Left lung (tissue), 10 donors: ENCODE results near the gene SLC38A6. TPM values are rescaled to one million over a fixed set of nuclear protein-coding genes. Genes with fewer than 3 reads are reported as not detected.

Experiments
- ATAC-seq: fragments of 200-7000 bp; cut with Tn5 transposase; one replicate; pipeline ENCODE4 v1.9.1; 2020; ENCODE audit warnings: moderate library complexity
- DNase-seq, 4 donors: peaks; one replicate each; pipeline ENCODE4 v3.0.0-alpha.2; 2013 to 2020
- H3K27ac ChIP-seq, 2 donors: fragments of 200-600 bp; sonication (generic) in 1 of 2; one replicate each; pipeline versions ENCODE4 v1.5.0 to v1.8.0; 2020 to 2021
- H3K27me3 ChIP-seq, 2 donors: fragments of 200-600 bp; sonication (generic) in 1 of 2; one replicate each; pipeline versions ENCODE4 v1.5.0 to v1.8.0; 2020 to 2021
- H3K36me3 ChIP-seq, 2 donors: fragments of 200-600 bp; sonication (generic) in 1 of 2; one replicate each; pipeline versions ENCODE4 v1.5.0 to v1.8.0; 2020 to 2021
- H3K4me1 ChIP-seq, 2 donors: fragments of 200-600 bp; one replicate each; pipeline ENCODE4 v1.8.0; 2021
- H3K4me3 ChIP-seq, 2 donors: fragments of 200-600 bp; sonication (generic) in 1 of 2; one replicate each; pipeline versions ENCODE4 v1.5.0 to v1.8.0; 2020 to 2021; ENCODE audit warnings: mild to moderate bottlenecking in 1 of 2
- H3K9me3 ChIP-seq, 2 donors: fragments of 200-600 bp; sonication (generic) in 1 of 2; one replicate each; pipeline versions ENCODE4 v1.5.0 to v1.8.0; 2020 to 2021
- intact Hi-C, 2 donors: fragments of 100-400 bp; cut with DNase I; formaldehyde crosslinking; loops; one replicate each; pipeline versions ENCODE4 v1.11.2 to v1.14.2; 2022
- polyA plus RNA-seq, 6 donors: library from polyadenylated mRNA; unstranded; fragments of 120-200 nt; gene quantifications; one replicate each; pipeline ENCODE4 v1.2.1, GENCODE V29; 2013; ENCODE audit not compliant: insufficient read length in 6 of 6
- total RNA-seq, 2 donors: library from RNA; stranded (reverse); fragmentation: NEBNext Ultra II Directional; extraction: Animal tissue kit (Norgen Biotek cat#: 25700); gene quantifications; one replicate each; pipeline ENCODE4 v1.2.1, GENCODE V29; 2021
- TF ChIP-seq, protein P1 (sequence below), 2 donors: fragments of 200-600 bp; sonication (generic) in 1 of 2; IDR thresholded peaks; one replicate each; pipeline versions ENCODE4 v1.5.0 to v1.8.0; 2021; ENCODE audit warnings: antibody characterized with exemption in 2 of 2
- donor health status: DM: no; HTN: yes; CAD: no.
- donor health status: DM: no; HTN: no; CAD: no.

Gene SLC38A6
- total and polyA plus RNA-seq, 8 donors: 22.4 to 35.2 (median 27.6) TPM

DNA sequence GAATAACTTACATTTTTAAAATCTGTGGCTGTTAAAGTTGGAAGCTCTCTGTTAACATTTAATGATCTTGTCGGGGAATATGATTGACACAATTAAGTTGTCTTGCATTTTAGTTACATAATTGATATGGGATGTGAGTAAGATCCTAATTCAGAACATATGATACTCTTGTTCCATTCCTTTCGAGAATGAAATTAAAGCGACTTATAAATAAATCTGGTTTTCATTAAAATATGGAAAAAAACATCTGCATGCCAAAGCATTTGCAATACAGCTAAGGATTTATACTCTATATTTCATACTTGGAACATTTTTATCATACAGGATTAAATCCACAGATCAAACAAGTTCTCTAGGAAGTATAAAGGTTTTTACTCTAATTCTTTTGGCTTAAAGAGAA lies 52.0 kb downstream of the SLC38A6 start:
- ATAC-seq (no peak), DNase-seq (no peak)
- peaks cover 0 to 10% of the 10 kb centered on the region in 2 donors for H3K4me1 ChIP-seq
- no peaks in the 10 kb centered on the region for H3K36me3 ChIP-seq
- no peaks in the 10 kb centered on the region for H3K9me3 ChIP-seq
- TF ChIP-seq, protein P1, sequence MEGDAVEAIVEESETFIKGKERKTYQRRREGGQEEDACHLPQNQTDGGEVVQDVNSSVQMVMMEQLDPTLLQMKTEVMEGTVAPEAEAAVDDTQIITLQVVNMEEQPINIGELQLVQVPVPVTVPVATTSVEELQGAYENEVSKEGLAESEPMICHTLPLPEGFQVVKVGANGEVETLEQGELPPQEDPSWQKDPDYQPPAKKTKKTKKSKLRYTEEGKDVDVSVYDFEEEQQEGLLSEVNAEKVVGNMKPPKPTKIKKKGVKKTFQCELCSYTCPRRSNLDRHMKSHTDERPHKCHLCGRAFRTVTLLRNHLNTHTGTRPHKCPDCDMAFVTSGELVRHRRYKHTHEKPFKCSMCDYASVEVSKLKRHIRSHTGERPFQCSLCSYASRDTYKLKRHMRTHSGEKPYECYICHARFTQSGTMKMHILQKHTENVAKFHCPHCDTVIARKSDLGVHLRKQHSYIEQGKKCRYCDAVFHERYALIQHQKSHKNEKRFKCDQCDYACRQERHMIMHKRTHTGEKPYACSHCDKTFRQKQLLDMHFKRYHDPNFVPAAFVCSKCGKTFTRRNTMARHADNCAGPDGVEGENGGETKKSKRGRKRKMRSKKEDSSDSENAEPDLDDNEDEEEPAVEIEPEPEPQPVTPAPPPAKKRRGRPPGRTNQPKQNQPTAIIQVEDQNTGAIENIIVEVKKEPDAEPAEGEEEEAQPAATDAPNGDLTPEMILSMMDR (IDR thresholded peaks at IDR 0.05): no peak
- H3K4me3 ChIP-seq: no peak overlapping the region
- no peak overlapping the region for H3K27ac ChIP-seq
- intact Hi-C loops: no loop called here
- H3K27me3 ChIP-seq: no peaks in the 10 kb centered on the region

DNA sequence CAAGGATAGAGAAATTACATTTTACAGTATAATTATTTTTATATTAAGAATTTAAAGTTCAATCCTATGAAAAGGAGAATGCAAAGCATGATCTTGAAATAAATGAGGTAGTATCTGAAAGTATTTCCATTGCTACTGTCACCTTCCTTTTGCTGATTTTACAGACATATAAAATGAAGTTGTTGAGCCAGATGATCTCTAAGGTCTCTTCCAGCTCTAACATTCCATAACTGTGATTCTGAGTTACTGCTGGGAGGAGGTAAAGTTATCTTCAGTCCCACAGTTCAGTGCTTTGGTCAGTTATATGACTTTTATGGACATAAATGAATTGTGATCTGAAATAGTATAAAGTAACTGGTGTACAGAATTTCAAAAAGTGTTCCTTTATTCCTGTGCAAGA lies 52.8 kb downstream of the SLC38A6 start:
- Histone ChIP-seq H3K36me3 (no peaks in the 10 kb centered on the region), H3K9me3 (no peaks in the 10 kb centered on the region), H3K4me3 (no peak overlapping the region), H3K27me3 (no peaks in the 10 kb centered on the region), H3K27ac (no peak overlapping the region), H3K4me1 (peaks cover 0 to 10% of the 10 kb centered on the region in 2 donors)
- intact Hi-C loops: no loop called here
- TF ChIP-seq, protein P1 (IDR thresholded peaks at IDR 0.05): no peak
- no peak for ATAC-seq
- DNase-seq: no peak

DNA sequence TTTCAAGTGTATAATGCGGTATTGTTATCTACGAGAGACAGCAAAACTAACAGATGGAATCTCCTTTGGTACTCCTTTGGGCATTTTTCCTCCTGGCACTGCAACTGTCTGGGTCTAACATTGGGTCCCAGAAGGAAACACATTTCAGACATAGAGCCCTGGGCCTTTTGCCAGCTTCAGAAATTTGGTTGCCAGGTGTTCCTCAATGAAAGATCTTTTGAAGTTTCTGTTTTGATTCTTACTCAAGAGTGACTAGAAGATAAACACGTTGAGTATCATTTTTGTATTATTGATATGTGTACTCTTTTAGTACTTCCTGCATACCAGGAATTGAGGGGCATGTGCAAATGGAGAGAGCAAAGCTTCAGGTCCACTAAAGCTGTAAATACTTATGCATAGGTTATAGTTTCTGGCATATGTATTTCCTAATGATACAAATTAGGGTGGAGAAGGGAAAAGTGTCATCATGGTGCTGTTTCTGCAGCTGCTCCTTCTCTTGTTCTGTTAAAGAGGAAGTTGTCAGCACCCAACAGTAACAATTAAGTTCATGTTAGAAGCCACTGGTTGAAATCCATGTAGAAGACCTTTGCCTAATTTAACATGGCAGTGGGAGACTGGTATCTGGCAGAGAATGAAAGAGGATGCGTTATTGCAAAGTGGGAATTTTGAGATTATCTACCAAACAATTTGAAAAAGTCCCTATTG lies 53.5 kb downstream of the SLC38A6 start:
- TF ChIP-seq, protein P1 (IDR thresholded peaks at IDR 0.05): no peak
- intact Hi-C loops: no loop called here

DNA sequence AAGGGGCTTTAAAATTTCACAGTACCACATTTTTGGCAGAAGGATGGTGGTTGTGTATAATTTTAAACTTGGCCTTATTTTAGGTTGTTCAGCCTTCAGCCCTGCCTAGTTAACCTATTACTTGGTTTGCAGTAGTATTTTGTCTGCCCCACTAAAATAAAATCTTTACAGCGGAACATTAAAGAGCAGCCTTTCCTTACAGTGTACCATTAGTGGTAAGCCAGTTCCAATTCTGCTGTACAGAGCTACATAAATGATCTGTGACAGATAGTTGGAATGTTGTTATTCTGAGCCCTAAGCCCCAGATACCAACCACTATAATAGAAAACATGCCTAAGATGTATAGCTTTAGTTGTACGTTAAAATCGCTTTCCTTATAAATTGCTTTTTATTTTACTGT lies 56.2 kb downstream of the SLC38A6 start:
- intact Hi-C loops: no loop called here
- no peak overlapping the region for H3K4me3 ChIP-seq
- no peaks in the 10 kb centered on the region for H3K27me3 ChIP-seq
- ATAC-seq: no peak
- no peaks in the 10 kb centered on the region for H3K36me3 ChIP-seq
- H3K4me1 ChIP-seq: peaks cover 0 to 10% of the 10 kb centered on the region in 2 donors
- no peak overlapping the region for H3K27ac ChIP-seq
- no peaks in the 10 kb centered on the region for H3K9me3 ChIP-seq
- TF ChIP-seq, protein P1 (IDR thresholded peaks at IDR 0.05): no peak
- no peak for DNase-seq

More for the DNA sequence above, 53.5 kb downstream of the SLC38A6 start:
- Histone ChIP-seq H3K9me3 (no peaks in the 10 kb centered on the region), H3K4me1 (peaks cover 0 to 10% of the 10 kb centered on the region in 2 donors), H3K4me3 (no peak overlapping the region), H3K36me3 (no peaks in the 10 kb centered on the region), H3K27me3 (no peaks in the 10 kb centered on the region), H3K27ac (no peak overlapping the region)
- ATAC-seq (peak; percentile 33), DNase-seq (no peak)

DNA sequence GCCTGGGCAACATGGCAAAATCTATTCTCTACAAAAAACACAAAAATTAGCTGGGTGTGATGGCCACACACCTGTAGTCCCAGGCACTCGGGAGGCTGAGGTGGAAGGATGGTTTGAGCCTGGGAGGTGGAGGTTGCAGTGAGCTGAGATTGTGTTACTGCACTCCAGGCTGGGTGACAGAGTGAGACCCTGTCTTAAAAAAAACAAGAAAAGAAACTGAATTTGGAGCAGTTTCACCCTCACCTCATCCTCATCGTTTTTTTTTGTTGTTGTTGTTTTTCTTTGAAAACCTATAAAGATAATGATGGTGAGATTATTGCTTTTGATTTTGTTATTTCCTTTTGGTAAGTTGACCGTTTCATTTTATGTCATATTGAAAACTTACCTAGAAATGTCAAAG lies 60.7 kb downstream of the SLC38A6 start:
- H3K36me3 ChIP-seq: no peaks in the 10 kb centered on the region
- no peak for DNase-seq
- intact Hi-C loops: no loop called here
- ATAC-seq: no peak
- no peaks in the 10 kb centered on the region for H3K4me1 ChIP-seq
- no peaks in the 10 kb centered on the region for H3K9me3 ChIP-seq
- H3K27me3 ChIP-seq: no peaks in the 10 kb centered on the region
- H3K4me3 ChIP-seq: no peak overlapping the region
- TF ChIP-seq, protein P1 (IDR thresholded peaks at IDR 0.05): no peak
- H3K27ac ChIP-seq: no peak overlapping the region
